Activated CD4-positive, alpha-beta memory T cell treated with anti-CD3 and anti-CD28 coated beads for 36 hours (primary cell): Measurements from ENCODE around the gene SMPD1. TPM values are rescaled to one million over a fixed set of nuclear protein-coding genes. Genes with fewer than 3 reads are reported as not detected.
A peak's percentile ranks its signal among the peaks of the same experiment; 100 is the strongest.

ENCODE experiments used
- CTCF ChIA-PET: fragments of 350-600 bp; sonication (Branson Sonifier 250); formaldehyde crosslinking; loops from one replicate; lab custom pipeline; 2021; ENCODE audit warnings: antibody characterized with exemption, inconsistent platforms; lab: Charles Lee
- POLR2A ChIA-PET: fragments of 350-600 bp; sonication (Branson Sonifier 250); formaldehyde crosslinking; loops from one replicate; lab custom pipeline; 2021; ENCODE audit warnings: antibody characterized with exemption; lab: Charles Lee
- DNase-seq: peaks from one replicate; pipeline ENCODE4 v3.0.0-alpha.2; 2020
- H3K27ac Mint-ChIP-seq: one replicate; pipeline ENCODE4 v1.8.0; 2021; ENCODE audit warnings: mixed read lengths
- H3K27me3 Mint-ChIP-seq: one replicate; pipeline ENCODE4 v1.8.0; 2021; ENCODE audit warnings: mixed read lengths
- H3K36me3 Mint-ChIP-seq: one replicate; pipeline ENCODE4 v1.8.0; 2021; ENCODE audit warnings: mixed read lengths
- H3K4me1 Mint-ChIP-seq: one replicate; pipeline ENCODE4 v1.8.0; 2021; ENCODE audit warnings: low read depth, mixed read lengths
- H3K4me3 Mint-ChIP-seq: one replicate; pipeline ENCODE4 v1.8.0; 2021; ENCODE audit warnings: mild to moderate bottlenecking, mixed read lengths
- H3K9me3 Mint-ChIP-seq: one replicate; pipeline ENCODE4 v1.8.0; 2021; ENCODE audit warnings: mixed read lengths
- intact Hi-C: fragments of 100-400 bp; cut with micrococcal nuclease; formaldehyde crosslinking; loops from one replicate; pipeline ENCODE4 v1.15.1; 2023
- total RNA-seq, 2 experiments: library from RNA; stranded (reverse); gene quantifications; one replicate each; pipeline ENCODE4 v1.2.3, GENCODE V29; 2021

SMPD1 gene
- total RNA-seq, 2 experiments from 2014 or later = 23.4 to 23.8 TPM

DNA sequence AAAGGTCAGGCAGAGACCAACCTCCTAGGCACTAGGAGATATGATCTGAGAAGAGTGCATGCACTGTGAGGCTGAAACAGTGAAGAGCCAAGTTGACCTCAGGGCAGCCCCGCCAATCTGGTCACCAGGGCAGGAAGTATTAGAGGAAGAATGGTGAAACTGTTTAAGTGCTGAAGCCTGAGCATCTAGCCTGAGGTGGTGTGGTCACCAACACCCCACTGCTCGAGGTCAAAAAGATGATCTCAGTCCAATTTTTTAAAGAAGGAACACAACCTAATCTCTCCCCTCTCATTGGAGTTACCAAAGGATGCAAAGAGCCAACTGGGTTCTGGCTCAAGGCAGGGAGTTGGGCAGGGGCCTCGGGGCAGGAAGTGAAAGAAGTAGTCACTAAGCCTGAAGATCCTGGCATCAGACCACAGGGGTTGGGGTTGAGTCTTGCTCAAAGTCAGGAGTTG is 24.6 kb downstream of the SMPD1 start:
- intact Hi-C loops = loop anchor here (1.0 to 10.0 kb wide), 3 partner anchors 13 to 270 kb away; partner anchors contain the start of gene MRPL17
- DNase-seq = peak; percentile 75
- CTCF ChIA-PET = interaction anchor here (0.8 to 1.3 kb wide), 3 partner anchors 12 to 36 kb away, joined by 3 read pairs; no protein-coding TSS in a partner anchor

DNA sequence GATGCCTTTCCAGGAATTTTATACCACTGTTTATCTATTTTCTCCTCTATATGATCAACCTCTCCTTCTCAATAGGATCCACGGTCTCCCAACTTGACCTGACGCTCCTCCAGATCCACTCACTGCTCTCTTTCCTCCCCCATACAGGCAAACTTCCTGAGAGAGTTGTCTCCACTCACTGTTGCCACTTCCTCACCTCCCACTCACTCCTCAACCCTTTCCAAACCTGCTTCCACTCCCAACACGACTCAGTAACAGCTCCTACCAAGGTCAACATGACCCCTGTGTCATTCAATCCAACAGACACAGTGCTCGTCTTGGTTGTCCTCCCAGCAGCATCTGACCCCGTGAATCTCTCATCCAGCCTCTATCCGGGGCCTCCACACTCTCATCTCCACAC is 25.5 kb downstream of the SMPD1 start:
- no peaks in the 10 kb centered on the region for H3K9me3 Mint-ChIP-seq
- intact Hi-C loops = loop anchor here (1.0 to 10.0 kb wide), 2 partner anchors 13 to 269 kb away; partner anchors contain the start of gene MRPL17
- H3K4me1 Mint-ChIP-seq = peaks cover 18% of the 10 kb centered on the region
- no peak overlapping the region for H3K4me3 Mint-ChIP-seq
- no peak for DNase-seq
- no peak overlapping the region for H3K27ac Mint-ChIP-seq
- no peaks in the 10 kb centered on the region for H3K27me3 Mint-ChIP-seq
- POLR2A ChIA-PET = interaction anchor here (3.4 kb wide), 1 partner anchor 25 kb away, joined by 18 read pairs; the partner anchor contains the start of gene SMPD1
- no peaks in the 10 kb centered on the region for H3K36me3 Mint-ChIP-seq
- CTCF ChIA-PET = interaction anchor here (1.3 to 1.4 kb wide), 2 partner anchors 13 to 37 kb away, joined by 3 to 6 read pairs; no protein-coding TSS in a partner anchor

More for the DNA sequence above, 24.6 kb downstream of the SMPD1 start:
- H3K4me3 Mint-ChIP-seq = no peak overlapping the region
- no peaks in the 10 kb centered on the region for H3K9me3 Mint-ChIP-seq
- POLR2A ChIA-PET = interaction anchor here (1.5 to 3.4 kb wide), 2 partner anchors 19 to 24 kb away, joined by 3 to 18 read pairs; partner anchors contain the start of gene SMPD1
- peaks cover 14% of the 10 kb centered on the region for H3K4me1 Mint-ChIP-seq
- peaks cover 2% of the 10 kb centered on the region for H3K36me3 Mint-ChIP-seq
- no peaks in the 10 kb centered on the region for H3K27me3 Mint-ChIP-seq
- no peak overlapping the region for H3K27ac Mint-ChIP-seq

DNA sequence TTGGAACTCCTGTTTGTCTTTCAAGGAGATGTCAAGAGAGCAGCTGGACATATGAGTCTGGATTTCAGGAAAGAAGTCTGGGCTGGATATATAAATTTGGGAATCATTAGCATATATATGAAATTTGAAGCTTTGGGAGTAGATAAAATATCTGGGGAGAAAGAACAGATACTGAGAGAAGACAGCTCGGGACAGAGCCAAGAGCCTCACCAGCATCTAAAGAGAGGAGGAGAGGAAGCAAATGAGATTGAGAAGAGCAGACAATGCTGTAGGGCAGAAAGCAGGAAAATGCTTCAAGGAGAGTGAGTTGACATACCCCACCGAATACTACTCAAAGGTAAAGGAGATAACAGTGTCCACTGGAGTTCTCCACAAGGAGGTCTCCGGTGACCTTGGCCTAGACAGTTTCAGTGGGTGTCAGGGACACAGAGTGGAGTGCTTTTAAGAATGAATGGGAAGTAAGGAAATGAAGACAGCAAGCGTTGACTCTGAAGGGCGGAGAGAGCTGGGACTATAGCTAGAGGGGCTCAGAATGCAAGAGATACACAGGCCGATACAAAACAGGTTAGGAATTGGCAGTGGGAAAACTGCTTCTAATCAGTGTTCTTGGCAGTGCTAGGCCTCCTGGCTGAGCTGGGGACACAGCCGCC is 27.8 kb downstream of the SMPD1 start:
- peaks cover 1% of the 10 kb centered on the region for H3K27me3 Mint-ChIP-seq
- no peak for DNase-seq
- no peaks in the 10 kb centered on the region for H3K36me3 Mint-ChIP-seq
- intact Hi-C loops = loop anchor here (2.0 to 10.0 kb wide), 3 partner anchors 63 to 267 kb away; partner anchors contain the start of genes ARFIP2, FHIP1B, MRPL17 and TIMM10B
- H3K27ac Mint-ChIP-seq = no peak overlapping the region
- H3K4me3 Mint-ChIP-seq = no peak overlapping the region
- ChIA-PET POLR2A (interaction anchor here (1.0 to 2.5 kb wide), 3 partner anchors 16 to 39 kb away, joined by 5 to 21 read pairs (median 6); partner anchors contain the start of gene SMPD1), CTCF (interaction anchor here (2.4 to 3.3 kb wide), 2 partner anchors 26 to 40 kb away, joined by 15 to 37 read pairs; no protein-coding TSS in a partner anchor)
- H3K9me3 Mint-ChIP-seq = no peaks in the 10 kb centered on the region
- H3K4me1 Mint-ChIP-seq = peaks cover 11% of the 10 kb centered on the region

DNA sequence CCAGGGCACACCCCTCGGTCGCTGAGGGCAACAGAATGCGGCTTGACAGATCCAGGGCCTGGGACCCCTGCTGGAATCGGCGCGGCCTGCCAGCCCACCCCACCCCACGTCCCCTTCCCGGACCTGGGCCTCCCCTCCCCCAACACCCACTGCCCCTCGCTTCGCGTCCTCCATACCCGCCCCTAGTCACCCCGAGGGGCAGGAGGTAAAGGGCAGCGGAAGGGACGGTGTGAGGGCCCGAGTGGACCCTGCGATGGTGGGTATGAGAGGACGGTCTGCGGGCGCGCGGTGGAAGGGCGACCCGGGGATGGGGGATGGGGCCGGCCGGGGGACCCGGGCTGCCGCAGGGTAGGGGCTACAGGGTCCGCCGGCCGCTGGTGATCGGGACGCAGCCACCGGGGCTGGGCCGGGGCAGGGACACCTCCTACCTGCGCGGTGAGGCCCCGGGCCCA is 28.3 kb downstream of the SMPD1 start:
- peak; percentile 24 for DNase-seq

DNA sequence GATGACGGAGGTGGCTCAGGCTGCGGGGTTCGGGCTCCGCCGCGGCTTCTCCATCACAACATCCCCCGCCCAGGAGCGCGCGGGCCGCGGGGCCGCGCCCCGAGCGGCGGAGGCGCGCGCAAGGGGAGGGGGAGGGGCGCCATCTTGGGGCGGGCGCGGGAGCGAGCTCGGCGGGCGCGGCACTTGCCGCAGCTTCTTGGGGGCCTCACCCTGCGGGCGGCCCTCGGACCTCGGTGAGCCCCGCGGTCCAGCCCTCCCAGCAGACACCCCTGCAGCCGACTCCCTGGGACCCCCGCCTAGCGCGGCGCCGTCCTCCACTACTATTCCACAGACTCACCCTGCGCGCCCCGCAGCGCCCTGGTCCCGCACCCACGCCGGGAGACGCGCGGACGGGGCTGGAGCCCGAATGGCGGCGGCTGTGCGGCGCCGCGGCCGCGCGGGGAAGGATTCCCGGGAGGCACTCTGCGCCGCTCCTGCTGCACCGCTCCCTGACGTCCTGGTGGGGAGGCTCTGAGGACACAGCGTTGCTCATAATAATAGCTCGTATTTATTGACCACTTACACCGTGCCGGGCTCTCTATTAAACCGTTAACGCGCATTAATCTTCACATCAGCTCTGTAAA is 28.8 kb downstream of the SMPD1 start, which contains the start of gene APBB1:
TSS of gene APBB1 (minus strand) at position 86 of the 623 bp plus-strand sequence. CDS start 7,747 bp downstream, outside the sequence.
- Mint-ChIP-seq H3K27me3 (peaks cover 5% of the 10 kb centered on the region), H3K4me3 (peak within 1 kb of the TSS; percentile 73), H3K36me3 (no peaks in the 10 kb centered on the region), H3K27ac (peak within 1 kb of the TSS; percentile 61), H3K9me3 (no peaks in the 10 kb centered on the region), H3K4me1 (peaks cover 8% of the 10 kb centered on the region)
- POLR2A ChIA-PET = interaction anchor here (0.8 to 2.5 kb wide), 9 partner anchors 8 to 97 kb away, joined by 3 to 21 read pairs (median 5); partner anchors contain the start of genes ARFIP2, SMPD1, TIMM10B and TRIM3
- CTCF ChIA-PET = interaction anchor here (0.9 to 3.3 kb wide), 9 partner anchors 20 to 393 kb away, joined by 3 to 37 read pairs (median 4); partner anchors contain the start of genes MRPL17 and SMPD1
- intact Hi-C loops = loop anchor here (1.0 to 10.0 kb wide), 5 partner anchors 24 to 266 kb away; partner anchors contain the start of genes ARFIP2, FHIP1B, MRPL17 and SMPD1
- DNase-seq = peak; percentile 78

More for the DNA sequence above, 28.3 kb downstream of the SMPD1 start:
- H3K36me3 Mint-ChIP-seq = no peaks in the 10 kb centered on the region
- peaks cover 5% of the 10 kb centered on the region for H3K27me3 Mint-ChIP-seq
- H3K9me3 Mint-ChIP-seq = no peaks in the 10 kb centered on the region
- no peak overlapping the region for H3K4me3 Mint-ChIP-seq
- H3K27ac Mint-ChIP-seq = peak overlapping the region; percentile 61
- ChIA-PET POLR2A (interaction anchor here (1.0 to 2.5 kb wide), 7 partner anchors 17 to 63 kb away, joined by 4 to 21 read pairs (median 6); partner anchors contain the start of genes ARFIP2, SMPD1, TIMM10B and TRIM3), CTCF (interaction anchor here (0.9 to 3.3 kb wide), 7 partner anchors 21 to 394 kb away, joined by 3 to 37 read pairs (median 4); partner anchors contain the start of gene MRPL17)
- intact Hi-C loops = loop anchor here (1.0 to 10.0 kb wide), 5 partner anchors 25 to 266 kb away; partner anchors contain the start of genes ARFIP2, FHIP1B, MRPL17 and SMPD1
- peaks cover 8% of the 10 kb centered on the region for H3K4me1 Mint-ChIP-seq

DNA sequence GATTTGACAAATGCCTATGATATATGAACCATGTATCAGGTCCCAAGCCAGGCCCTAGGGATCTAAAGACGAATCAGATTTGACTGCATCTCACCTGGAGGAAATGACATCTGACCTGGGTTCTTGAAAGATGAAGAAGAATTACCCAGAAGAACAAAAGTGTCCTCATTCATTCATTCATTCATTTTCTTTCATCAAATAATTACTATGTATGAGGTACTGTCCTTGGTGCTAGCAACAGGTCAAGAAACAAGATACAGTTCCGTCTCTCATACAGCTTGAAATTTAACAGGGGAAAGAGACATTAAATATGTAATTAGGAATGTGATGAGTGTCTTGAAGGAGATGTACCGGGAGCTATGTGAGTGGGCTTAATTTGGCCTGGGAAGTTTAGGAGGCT is 30.4 kb downstream of the SMPD1 start:
- no peak for DNase-seq
- Mint-ChIP-seq H3K27me3 (peaks cover 5% of the 10 kb centered on the region), H3K27ac (no peak overlapping the region), H3K9me3 (no peaks in the 10 kb centered on the region), H3K4me1 (peaks cover 8% of the 10 kb centered on the region), H3K36me3 (no peaks in the 10 kb centered on the region), H3K4me3 (peak overlapping the region; percentile 2)
- CTCF ChIA-PET = interaction anchor here (1.3 kb wide), 1 partner anchor 41 kb away, joined by 6 read pairs; no protein-coding TSS in a partner anchor
- POLR2A ChIA-PET = no interaction called here
- intact Hi-C loops = no loop called here

DNA sequence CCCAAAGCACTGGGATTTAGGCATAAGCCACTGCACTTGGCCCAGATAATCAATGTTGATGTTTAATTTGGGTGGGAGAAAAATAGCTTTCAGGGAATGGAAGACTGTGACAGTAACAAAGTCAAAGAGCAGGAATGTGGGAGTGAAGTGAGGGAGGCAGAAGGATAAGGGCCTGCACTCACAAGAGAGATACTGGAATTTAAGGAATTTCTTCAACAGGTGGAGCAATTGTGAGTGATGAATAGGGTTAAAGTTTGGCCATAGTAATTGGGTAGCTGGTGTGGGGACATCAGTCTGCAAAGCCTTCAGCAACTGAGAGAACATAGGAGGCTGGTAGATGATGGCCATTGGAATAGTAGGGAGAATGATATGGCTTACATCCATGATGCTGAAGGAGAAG is 37.2 kb downstream of the SMPD1 start:
- POLR2A ChIA-PET = interaction anchor here (1.2 kb wide), 1 partner anchor 16 kb away, joined by 3 read pairs; no protein-coding TSS in a partner anchor
- Mint-ChIP-seq H3K4me1 (no peaks in the 10 kb centered on the region), H3K27me3 (peaks cover 4% of the 10 kb centered on the region), H3K36me3 (no peaks in the 10 kb centered on the region), H3K4me3 (no peak overlapping the region), H3K27ac (no peak overlapping the region), H3K9me3 (no peaks in the 10 kb centered on the region)
- intact Hi-C loops = no loop called here
- DNase-seq = no peak
- CTCF ChIA-PET = interaction anchor here (1.3 to 2.0 kb wide), 4 partner anchors 11 to 64 kb away, joined by 3 to 12 read pairs (median 5); no protein-coding TSS in a partner anchor

DNA sequence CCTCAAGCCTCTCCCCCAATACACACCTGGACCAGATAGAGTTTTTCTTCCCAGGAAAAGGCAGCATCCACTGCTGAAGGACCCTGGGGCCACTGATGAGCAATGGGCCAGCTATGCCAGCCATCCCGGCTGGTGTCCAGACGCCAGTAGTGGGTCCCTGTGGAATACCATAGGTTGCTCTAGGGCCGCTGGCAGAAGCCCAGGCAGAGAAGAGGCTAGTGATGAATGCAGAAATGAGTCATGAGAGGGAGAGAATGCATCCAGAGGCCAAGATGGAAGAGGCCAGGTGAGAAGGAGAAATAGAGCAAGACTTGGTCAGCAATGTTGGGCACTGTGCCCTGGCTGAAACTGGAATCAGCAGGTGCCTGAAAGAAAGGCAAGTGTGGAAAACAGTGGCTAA is 41.6 kb downstream of the SMPD1 start:
- Mint-ChIP-seq H3K36me3 (no peaks in the 10 kb centered on the region), H3K27me3 (no peaks in the 10 kb centered on the region), H3K4me1 (no peaks in the 10 kb centered on the region), H3K9me3 (no peaks in the 10 kb centered on the region), H3K27ac (no peak overlapping the region), H3K4me3 (no peak overlapping the region)
- ChIA-PET POLR2A (no interaction called here), CTCF (no interaction called here)
- DNase-seq = no peak
- intact Hi-C loops = no loop called here

DNA sequence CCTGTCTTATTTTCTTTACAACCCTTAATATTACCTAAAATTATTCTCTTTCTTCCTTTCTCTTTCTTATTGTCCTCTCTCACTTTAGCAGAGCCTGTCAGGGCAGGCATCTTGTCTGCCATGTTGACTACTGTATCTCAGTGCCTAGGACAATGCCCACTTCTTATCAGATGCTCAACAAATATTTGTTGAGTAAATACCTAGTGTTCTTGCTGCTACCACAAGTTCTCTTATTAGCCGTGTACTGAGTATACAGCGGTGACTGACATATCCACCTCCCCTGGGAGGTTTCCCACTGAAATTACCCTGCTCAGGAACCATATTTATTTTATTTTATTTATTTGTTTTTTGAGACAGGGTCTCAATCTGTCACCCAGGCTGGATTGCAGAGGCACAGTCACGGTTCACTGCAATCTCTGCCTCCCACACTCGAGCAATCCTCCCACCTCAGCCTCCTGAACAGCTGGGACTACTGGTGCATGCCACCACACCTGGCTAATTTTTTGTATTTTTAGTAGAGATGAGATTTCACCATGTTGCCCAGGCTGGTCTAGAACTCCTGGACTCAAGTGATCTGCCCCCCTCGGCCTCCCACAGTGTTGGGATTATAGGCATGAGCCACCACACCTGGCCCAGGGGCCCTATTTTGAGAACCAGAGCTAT is 43.9 kb downstream of the SMPD1 start:
- no peak overlapping the region for H3K27ac Mint-ChIP-seq
- DNase-seq = no peak
- ChIA-PET POLR2A (no interaction called here), CTCF (interaction anchor here (1.5 to 2.4 kb wide), 3 partner anchors 9 to 55 kb away, joined by 8 to 14 read pairs (median 8); no protein-coding TSS in a partner anchor)
- H3K9me3 Mint-ChIP-seq = no peaks in the 10 kb centered on the region
- no peak overlapping the region for H3K4me3 Mint-ChIP-seq
- no peaks in the 10 kb centered on the region for H3K27me3 Mint-ChIP-seq
- H3K4me1 Mint-ChIP-seq = no peaks in the 10 kb centered on the region
- intact Hi-C loops = no loop called here
- no peaks in the 10 kb centered on the region for H3K36me3 Mint-ChIP-seq

DNA sequence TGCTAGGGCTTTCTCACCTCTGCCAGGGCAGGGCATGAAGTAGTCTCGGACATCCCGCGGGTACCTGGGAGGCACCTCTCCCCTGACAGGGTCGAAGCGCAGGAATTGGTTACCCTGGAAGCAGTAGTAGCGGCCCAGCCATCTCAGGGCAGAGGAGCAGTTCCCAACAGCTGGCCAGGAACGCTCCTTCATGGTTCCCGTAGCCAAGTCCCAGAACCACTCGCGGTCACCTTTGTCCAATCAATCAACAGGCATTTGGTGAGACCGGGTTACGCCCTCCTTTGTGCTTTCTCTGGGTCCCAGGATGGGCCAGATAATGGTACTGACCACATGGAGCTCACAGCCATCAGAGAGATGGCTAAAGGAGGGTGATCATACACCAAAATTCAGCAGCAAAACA is 47.1 kb downstream of the SMPD1 start:
- H3K9me3 Mint-ChIP-seq = no peaks in the 10 kb centered on the region
- H3K36me3 Mint-ChIP-seq = no peaks in the 10 kb centered on the region
- ChIA-PET CTCF (interaction anchor here (0.6 to 5.0 kb wide), 9 partner anchors 8 to 139 kb away, joined by 3 to 59 read pairs (median 11); no protein-coding TSS in a partner anchor), POLR2A (interaction anchor here (0.8 kb wide), 1 partner anchor 44 kb away, joined by 3 read pairs; the partner anchor contains the start of genes ARFIP2 and TIMM10B)
- DNase-seq = no peak
- no peaks in the 10 kb centered on the region for H3K4me1 Mint-ChIP-seq
- no peaks in the 10 kb centered on the region for H3K27me3 Mint-ChIP-seq
- intact Hi-C loops = loop anchor here (5.0 kb wide), 1 partner anchor 35 kb away; the partner anchor contains the start of gene TRIM3
- H3K4me3 Mint-ChIP-seq = no peak overlapping the region
- H3K27ac Mint-ChIP-seq = no peak overlapping the region
